Trophoblast cell (in vitro differentiated cells and primary cell): ENCODE results near the gene GRAMD4.
A peak's percentile ranks its signal among the peaks of the same experiment; 100 is the strongest.

Source experiments
- DNase-seq, 2 donors: peaks; one replicate each; pipeline ENCODE4 v3.0.0-alpha.2; 2016
- H2AFZ ChIP-seq: 2 replicates; pipeline ENCODE4 v1.6.1; 2013; ENCODE audit warnings: low read length, moderate library complexity, mild to moderate bottlenecking; ENCODE audit not compliant: insufficient read depth, poor library complexity
- H2AK5ac ChIP-seq: 2 replicates; pipeline ENCODE4 v1.6.1; 2013; ENCODE audit warnings: mild to moderate bottlenecking, low read length
- H2BK120ac ChIP-seq: 2 replicates; pipeline ENCODE4 v1.6.1; 2013; ENCODE audit warnings: low read length, mild to moderate bottlenecking, moderate library complexity; ENCODE audit not compliant: insufficient read depth, poor library complexity
- H2BK12ac ChIP-seq: 2 replicates; pipeline ENCODE4 v1.6.1; 2013; ENCODE audit warnings: mild to moderate bottlenecking, low read length, moderate library complexity
- H2BK5ac ChIP-seq: 2 replicates; pipeline ENCODE4 v1.6.1; 2013; ENCODE audit warnings: low read length, low read depth, moderate library complexity, mild to moderate bottlenecking; ENCODE audit not compliant: poor library complexity
- H3K14ac ChIP-seq: 2 replicates; pipeline ENCODE4 v1.6.1; 2013; ENCODE audit warnings: mild to moderate bottlenecking, low read length
- H3K18ac ChIP-seq: 2 replicates; pipeline ENCODE4 v1.6.1; 2013; ENCODE audit warnings: mild to moderate bottlenecking, low read length
- H3K23ac ChIP-seq: 2 replicates; pipeline ENCODE4 v1.6.1; 2013; ENCODE audit warnings: low read length
- H3K27ac ChIP-seq: 2 replicates; pipeline ENCODE4 v1.5.1; 2013; ENCODE audit warnings: low read depth, mild to moderate bottlenecking, inconsistent platforms, low read length, moderate library complexity
- H3K27me3 ChIP-seq: 2 replicates; pipeline ENCODE4 v1.6.1; 2013; ENCODE audit warnings: inconsistent platforms, mild to moderate bottlenecking, low read length, moderate library complexity; ENCODE audit not compliant: insufficient read depth
- H3K36me3 ChIP-seq, 2 experiments: 1 replicate in 1 of 2; 2 replicates in 1 of 2; pipeline ENCODE4 v1.6.1; 2013; ENCODE audit warnings: low read length in 2 of 2, mild to moderate bottlenecking in 2 of 2, moderate library complexity in 1 of 2; ENCODE audit not compliant: insufficient read depth in 2 of 2, control insufficient read depth in 1 of 2
- H3K4ac ChIP-seq: 2 replicates; pipeline ENCODE4 v1.6.1; 2013; ENCODE audit warnings: low read depth, mild to moderate bottlenecking, low read length, moderate library complexity
- H3K4me1 ChIP-seq, 2 experiments: 1 replicate in 1 of 2; 2 replicates in 1 of 2; pipeline ENCODE4 v1.6.1; 2013; ENCODE audit warnings: low read length in 2 of 2, mild to moderate bottlenecking in 2 of 2, moderate library complexity in 1 of 2; ENCODE audit not compliant: insufficient read depth in 2 of 2, control insufficient read depth in 1 of 2
- H3K4me2 ChIP-seq: 2 replicates; pipeline ENCODE4 v1.6.1; 2013; ENCODE audit warnings: inconsistent platforms, mild to moderate bottlenecking, low read length, moderate library complexity
- H3K4me3 ChIP-seq: 2 replicates; pipeline ENCODE4 v1.5.1; 2013; ENCODE audit warnings: mild to moderate bottlenecking, low read depth, low read length, inconsistent platforms
- H3K79me1 ChIP-seq: one replicate; pipeline ENCODE4 v1.6.1; 2013; ENCODE audit warnings: low read length
- H3K79me2 ChIP-seq: 2 replicates; pipeline ENCODE4 v1.6.1; 2013; ENCODE audit warnings: low read length, mild to moderate bottlenecking; ENCODE audit not compliant: control insufficient read depth, insufficient read depth, poor library complexity
- H3K9ac ChIP-seq: 2 replicates; pipeline ENCODE4 v1.6.1; 2013; ENCODE audit warnings: mild to moderate bottlenecking, low read length
- H3K9me3 ChIP-seq: 2 replicates; pipeline ENCODE4 v1.6.1; 2013; ENCODE audit warnings: low read depth, mild to moderate bottlenecking, control low read depth, inconsistent platforms, low read length; ENCODE audit not compliant: insufficient read depth
- H4K12ac ChIP-seq: 2 replicates; pipeline ENCODE4 v1.6.1; 2013; ENCODE audit warnings: low read depth, mild to moderate bottlenecking, low read length, moderate library complexity
- H4K8ac ChIP-seq: 2 replicates; pipeline ENCODE4 v1.6.1; 2013; ENCODE audit warnings: low read depth, mild to moderate bottlenecking, low read length, moderate library complexity
- H4K91ac ChIP-seq: one replicate; pipeline ENCODE4 v1.6.1; 2013; ENCODE audit warnings: low read depth, mild to moderate bottlenecking, low read length, moderate library complexity
- WGBS: extraction: QIAGEN DNeasy Blood & Tissue Kit; methylation state at CpG from one replicate; pipeline ENCODE4 v1.1.7; 2013; ENCODE audit warnings: missing lambda C conversion rate; ENCODE audit not compliant: insufficient read length, insufficient coverage; ENCODE audit errors: extremely low coverage; 5-methylcytosine and 5-hydroxymethylcytosine counted together

The GRAMD4 gene

DNA sequence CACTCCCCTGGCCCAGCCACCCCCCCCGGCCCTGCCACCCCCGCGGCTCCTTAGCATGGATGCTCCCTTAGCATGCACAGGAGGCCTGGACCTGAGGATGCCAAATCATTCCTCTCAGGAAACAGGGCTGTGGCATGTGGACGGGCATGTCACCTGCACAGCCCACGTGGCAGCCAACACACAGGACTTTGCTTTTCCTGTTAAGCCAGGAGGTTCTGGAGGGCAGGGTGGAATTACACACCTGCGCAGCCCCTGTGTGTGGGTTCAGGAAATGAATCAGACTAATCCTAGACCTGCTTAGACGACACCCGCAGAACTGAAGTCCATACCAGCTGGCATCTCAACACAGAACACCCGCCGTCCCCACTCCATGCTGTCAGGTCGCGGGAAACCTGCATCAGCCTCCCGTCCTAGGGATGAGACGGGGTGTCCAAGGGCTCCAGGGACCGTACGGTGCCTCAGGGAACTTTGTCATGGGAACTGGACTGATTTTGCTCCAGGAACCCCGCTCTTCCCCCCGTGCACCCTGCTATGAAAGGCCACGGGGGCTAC is 107.7 kb downstream of the GRAMD4 start:
- H3K14ac ChIP-seq = no peak overlapping the region
- H2BK120ac ChIP-seq = no peak overlapping the region
- no peak overlapping the region for H4K8ac ChIP-seq
- H3K79me2 ChIP-seq = no peaks in the 10 kb centered on the region
- no peak overlapping the region for H3K9ac ChIP-seq
- H4K91ac ChIP-seq = no peak overlapping the region
- no peak overlapping the region for H3K4me3 ChIP-seq
- no peak overlapping the region for H3K23ac ChIP-seq
- H3K18ac ChIP-seq = no peak overlapping the region
- no peak overlapping the region for H2AK5ac ChIP-seq
- H3K27me3 ChIP-seq = no peaks in the 10 kb centered on the region
- H2AFZ ChIP-seq = no peak overlapping the region
- DNase-seq = no peak
- peaks cover 10 to 14% of the 10 kb centered on the region in 2 experiments for H3K36me3 ChIP-seq
- WGBS = no CpG with 5 or more reads among the region's 19 CpGs
- no peak overlapping the region for H3K27ac ChIP-seq
- no peaks in the 10 kb centered on the region for H3K9me3 ChIP-seq
- no peak overlapping the region for H4K12ac ChIP-seq
- no peaks in the 10 kb centered on the region for H3K79me1 ChIP-seq
- H2BK5ac ChIP-seq = no peak overlapping the region
- no peak overlapping the region for H3K4me2 ChIP-seq
- H3K4ac ChIP-seq = no peak overlapping the region
- no peak overlapping the region for H2BK12ac ChIP-seq
- peaks cover 18 to 29% of the 10 kb centered on the region in 2 experiments for H3K4me1 ChIP-seq

DNA sequence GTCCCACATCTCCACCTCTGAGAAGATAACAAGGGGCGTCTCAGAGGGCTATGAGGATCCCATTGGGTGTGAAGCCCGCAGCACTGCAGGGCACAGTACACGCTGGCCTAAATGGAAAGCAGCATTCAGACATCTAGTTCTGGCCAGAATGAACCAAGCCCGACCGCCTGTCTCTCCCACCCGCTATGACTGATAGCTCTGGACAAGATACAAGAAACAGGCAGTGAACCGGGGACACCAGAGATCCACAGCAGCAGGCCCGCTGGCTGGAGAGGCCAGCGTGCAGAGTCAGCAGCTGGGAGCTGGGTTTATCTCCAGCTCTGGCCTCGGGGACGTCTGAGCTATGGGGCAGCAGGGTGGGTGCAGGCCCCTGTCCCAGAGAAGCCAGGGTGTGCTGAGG is 108.3 kb downstream of the GRAMD4 start:
- Histone ChIP-seq H3K79me2 (no peaks in the 10 kb centered on the region), H3K18ac (peak overlapping the region; percentile 32), H3K9ac (no peak overlapping the region), H3K14ac (no peak overlapping the region), H4K91ac (no peak overlapping the region), H3K36me3 (peaks cover 10 to 14% of the 10 kb centered on the region in 2 experiments), H3K27me3 (no peaks in the 10 kb centered on the region), H2AFZ (no peak overlapping the region), H3K4ac (no peak overlapping the region), H3K27ac (no peak overlapping the region), H2BK120ac (no peak overlapping the region), H3K4me2 (no peak overlapping the region), H3K79me1 (no peaks in the 10 kb centered on the region), H3K23ac (no peak overlapping the region), H2AK5ac (no peak overlapping the region), H2BK12ac (no peak overlapping the region), H3K9me3 (no peaks in the 10 kb centered on the region), H4K12ac (no peak overlapping the region), H3K4me3 (no peak overlapping the region), H2BK5ac (no peak overlapping the region), H3K4me1 (peaks cover 18 to 29% of the 10 kb centered on the region in 2 experiments), H4K8ac (no peak overlapping the region)
- no CpG with 5 or more reads among the region's 11 CpGs for WGBS
- DNase-seq = no peak
